ENCODE measurements around the gene E4F1.

GRCh38 chr16:2210009-2210332, 13.4 kb upstream of the E4F1 start:
- no peak for TF ChIP-seq CTCF (IDR thresholded peaks at IDR 0.05; ENCODE audit: low read depth, low read length, missing input control)
- no peak for TF ChIP-seq RAD21 (IDR thresholded peaks at IDR 0.05)
- no peak for TF ChIP-seq EGR1 (IDR thresholded peaks at IDR 0.05; ENCODE audit: low read depth in 2 of 2)
- TF ChIP-seq TAF1 (conservative IDR thresholded peaks at IDR 0.05): no peak
- TF ChIP-seq REST (IDR thresholded peaks at IDR 0.05): no peak
- no peak for TF ChIP-seq YY1 (IDR thresholded peaks at IDR 0.05)
- no peak for TF ChIP-seq GABPA (IDR thresholded peaks at IDR 0.05 in 1 of 2, conservative IDR thresholded peaks at IDR 0.05 in 1 of 2)
